MM.1S (cell line): Measurements from ENCODE around the gene CAPN12.

Experiments used
- DNase-seq: peaks from one replicate; pipeline ENCODE4 v3.0.0-alpha.2; 2015
- H2AFZ ChIP-seq: fragments of 300-600 bp; sonication (generic); 2 replicates; pipeline ENCODE4 v1.6.0; 2016; ENCODE audit warnings: antibody characterized with exemption, low read length
- H3F3A ChIP-seq: fragments of 300-600 bp; sonication (generic); 2 replicates; pipeline ENCODE4 v1.6.1; 2016; ENCODE audit warnings: mild to moderate bottlenecking, antibody characterized with exemption, low read length, moderate library complexity, mixed read lengths; ENCODE audit not compliant: insufficient read depth
- H3K27ac ChIP-seq: fragments of 300-600 bp; sonication (generic); 2 replicates; pipeline ENCODE4 v1.5.1; 2016; ENCODE audit warnings: mild to moderate bottlenecking, low read length
- H3K27me3 ChIP-seq: fragments of 300-600 bp; sonication (generic); replicated peaks from 2 replicates; pipeline ENCODE4 v1.6.0; 2016; ENCODE audit warnings: low read length; ENCODE audit not compliant: insufficient read depth
- H3K36me3 ChIP-seq: fragments of 300-600 bp; sonication (generic); replicated peaks from 2 replicates; pipeline ENCODE4 v1.6.1; 2016; ENCODE audit warnings: mild to moderate bottlenecking, low read length, mixed read lengths; ENCODE audit not compliant: insufficient read depth
- H3K4me1 ChIP-seq: fragments of 300-600 bp; sonication (generic); 2 replicates; pipeline ENCODE4 v1.6.1; 2016; ENCODE audit warnings: low read length, mixed read lengths
- H3K4me2 ChIP-seq: fragments of 300-600 bp; sonication (generic); 2 replicates; pipeline ENCODE4 v1.6.0; 2016; ENCODE audit warnings: low read depth, low read length
- H3K4me3 ChIP-seq: fragments of 300-600 bp; sonication (generic); 2 replicates; pipeline ENCODE4 v1.5.1; 2016; ENCODE audit warnings: low read length, mixed read lengths
- H3K79me2 ChIP-seq: fragments of 300-600 bp; sonication (generic); 2 replicates; pipeline ENCODE4 v1.6.1; 2016; ENCODE audit warnings: mixed run types, low read length, mixed read lengths
- H3K9ac ChIP-seq: fragments of 300-600 bp; sonication (generic); 2 replicates; pipeline ENCODE4 v1.6.1; 2016; ENCODE audit warnings: low read length, mixed read lengths
- H3K9me2 ChIP-seq: fragments of 300-600 bp; sonication (generic); replicated peaks from 2 replicates; pipeline ENCODE4 v1.6.1; 2016; ENCODE audit warnings: mild to moderate bottlenecking, low read length, mixed read lengths; ENCODE audit not compliant: insufficient read depth
- H3K9me3 ChIP-seq: fragments of 300-600 bp; sonication (generic); replicated peaks from 2 replicates; pipeline ENCODE4 v1.6.1; 2016; ENCODE audit warnings: mild to moderate bottlenecking, low read length, mixed read lengths; ENCODE audit not compliant: insufficient read depth
- H4K20me1 ChIP-seq: fragments of 300-600 bp; sonication (generic); 2 replicates; pipeline ENCODE4 v1.6.1; 2016; ENCODE audit warnings: mild to moderate bottlenecking, low read length, moderate library complexity, mixed read lengths; ENCODE audit not compliant: insufficient read depth
- CTCF ChIP-seq: fragments of 300-600 bp; sonication (generic); IDR thresholded peaks from 2 replicates; pipeline ENCODE4 v1.5.1; 2016; ENCODE audit warnings: antibody characterized with exemption, low read length, mixed read lengths
- EZH2 ChIP-seq: fragments of 300-600 bp; sonication (generic); optimal IDR thresholded peaks from 2 replicates; pipeline ENCODE3; 2017; ENCODE audit warnings: low read depth, mild to moderate bottlenecking, antibody characterized with exemption, low read length, mixed read lengths
- EZH2phosphoT487 ChIP-seq: fragments of 300-600 bp; sonication (generic); IDR thresholded peaks from 2 replicates; pipeline ENCODE4 v1.6.1; 2018; ENCODE audit warnings: antibody characterized with exemption, low read length

The CAPN12 gene

GRCh38 chr19:38723606-38723965 is 20.7 kb downstream of the CAPN12 start:
- Histone ChIP-seq H3K4me2 (no peak overlapping the region), H3K27me3 (no peaks in the 10 kb centered on the region), H3K9ac (no peak overlapping the region), H3K27ac (no peak overlapping the region), H2AFZ (no peak overlapping the region), H3K4me3 (no peak overlapping the region), H3K36me3 (no peaks in the 10 kb centered on the region; the same call in 1 of the 2 replicates), H3K9me3 (no peaks in the 10 kb centered on the region), H3K9me2 (no peaks in the 10 kb centered on the region), H3K79me2 (no peaks in the 10 kb centered on the region), H3K4me1 (no peaks in the 10 kb centered on the region), H4K20me1 (no peaks in the 10 kb centered on the region), H3F3A (no peaks in the 10 kb centered on the region)
- TF ChIP-seq EZH2 (no peak), EZH2phosphoT487 (no peak), CTCF (no peak)
- no peak for DNase-seq

GRCh38 chr19:38722947-38723605 is 21.2 kb downstream of the CAPN12 start:
- DNase-seq = no peak
- Histone ChIP-seq H3K27me3 (no peaks in the 10 kb centered on the region), H3K79me2 (no peaks in the 10 kb centered on the region), H2AFZ (no peak overlapping the region), H3K4me2 (no peak overlapping the region), H3K4me1 (no peaks in the 10 kb centered on the region), H4K20me1 (no peaks in the 10 kb centered on the region), H3F3A (no peaks in the 10 kb centered on the region), H3K4me3 (no peak overlapping the region), H3K9me3 (no peaks in the 10 kb centered on the region), H3K9ac (no peak overlapping the region), H3K9me2 (no peaks in the 10 kb centered on the region), H3K36me3 (no peaks in the 10 kb centered on the region; the same call in 1 of the 2 replicates), H3K27ac (no peak overlapping the region)
- no peak for TF ChIP-seq EZH2
- TF ChIP-seq CTCF = no peak
- TF ChIP-seq EZH2phosphoT487 = no peak

- Histone ChIP-seq H3K4me1 (no peaks in the 10 kb centered on the region), H3K9me3 (no peaks in the 10 kb centered on the region), H2AFZ (no peak overlapping the region), H3K4me3 (no peak overlapping the region), H4K20me1 (no peaks in the 10 kb centered on the region), H3K4me2 (no peak overlapping the region), H3K9ac (no peak overlapping the region), H3K79me2 (no peaks in the 10 kb centered on the region), H3F3A (no peaks in the 10 kb centered on the region), H3K36me3 (no peaks in the 10 kb centered on the region; the same call in 1 of the 2 replicates), H3K27ac (no peak overlapping the region), H3K27me3 (no peaks in the 10 kb centered on the region), H3K9me2 (no peaks in the 10 kb centered on the region)
- DNase-seq = no peak
- TF ChIP-seq EZH2 = no peak
- TF ChIP-seq EZH2phosphoT487 = no peak
- no peak for TF ChIP-seq CTCF
Measured at GRCh38 chr19:38721979-38722773, 22.1 kb downstream of the CAPN12 start.
